Neural progenitor cell (in vitro differentiated cells): Measurements from ENCODE around the gene SMIM29. TPM values are rescaled to one million over a fixed set of nuclear protein-coding genes. Genes with fewer than 3 reads are reported as not detected.

Experiments
- DNase-seq: peaks from one replicate; pipeline ENCODE4 v3.0.0-alpha.2; 2016; ENCODE audit warnings: low spot score
- H2AFZ ChIP-seq: fragments of 200-600 bp; sonication (generic); replicated peaks from 2 replicates; pipeline ENCODE4 v1.6.1; 2016; ENCODE audit warnings: antibody characterized with exemption
- H3F3A ChIP-seq: fragments of 200-600 bp; sonication (generic); 2 replicates; pipeline ENCODE4 v1.6.1; 2016; ENCODE audit warnings: antibody characterized with exemption, low read depth
- H3K27ac ChIP-seq: fragments of 200-600 bp; sonication (generic); 2 replicates; pipeline ENCODE4 v1.5.1; 2016; ENCODE audit warnings: mild to moderate bottlenecking
- H3K27me3 ChIP-seq: fragments of 200-600 bp; sonication (generic); 2 replicates; pipeline ENCODE4 v1.6.1; 2016; ENCODE audit warnings: mild to moderate bottlenecking, moderate library complexity
- H3K36me3 ChIP-seq: fragments of 200-600 bp; sonication (generic); 2 replicates; pipeline ENCODE4 v1.5.1; 2016
- H3K4me1 ChIP-seq: fragments of 200-600 bp; sonication (generic); 2 replicates; pipeline ENCODE4 v1.6.1; 2016; ENCODE audit warnings: mixed run types
- H3K4me2 ChIP-seq: fragments of 200-600 bp; sonication (generic); 2 replicates; pipeline ENCODE4 v1.6.1; 2016
- H3K4me3 ChIP-seq: fragments of 200-600 bp; sonication (generic); 2 replicates; pipeline ENCODE4 v1.5.1; 2016
- H3K79me2 ChIP-seq: fragments of 200-600 bp; sonication (generic); 2 replicates; pipeline ENCODE4 v1.6.1; 2016; ENCODE audit warnings: low read depth
- H3K9ac ChIP-seq: fragments of 200-600 bp; sonication (generic); 2 replicates; pipeline ENCODE4 v1.6.1; 2016
- H3K9me3 ChIP-seq: fragments of 200-600 bp; sonication (generic); 2 replicates; pipeline ENCODE4 v1.5.1; 2016; ENCODE audit warnings: low read depth
- H4K20me1 ChIP-seq: fragments of 200-600 bp; sonication (generic); 2 replicates; pipeline ENCODE4 v1.6.1; 2016; ENCODE audit warnings: low read depth
- H3K27ac Mint-ChIP-seq: 3 replicates; pipeline ENCODE4 v1.8.0; 2021; ENCODE audit warnings: mixed read lengths
- H3K27me3 Mint-ChIP-seq: 2 replicates; pipeline ENCODE4 v1.8.0; 2022; ENCODE audit warnings: low read depth, mild to moderate bottlenecking, inconsistent platforms, moderate library complexity, mixed read lengths; ENCODE audit not compliant: insufficient read depth
- H3K36me3 Mint-ChIP-seq: 3 replicates; pipeline ENCODE4 v1.8.0; 2021; ENCODE audit warnings: mixed read lengths
- H3K4me1 Mint-ChIP-seq: 3 replicates; pipeline ENCODE4 v1.8.0; 2021; ENCODE audit warnings: mixed read lengths
- H3K4me3 Mint-ChIP-seq: 3 replicates; pipeline ENCODE4 v1.8.0; 2021; ENCODE audit warnings: mild to moderate bottlenecking, moderate library complexity, mixed read lengths
- H3K9me3 Mint-ChIP-seq: 3 replicates; pipeline ENCODE4 v1.8.0; 2020; ENCODE audit warnings: mixed read lengths
- CTCF ChIP-seq: fragments of 200-600 bp; sonication (generic); IDR thresholded peaks from 2 replicates; pipeline ENCODE4 v1.5.1; 2017; ENCODE audit warnings: antibody characterized with exemption, mild to moderate bottlenecking
- EZH2 ChIP-seq: fragments of 200-600 bp; sonication (generic); IDR thresholded peaks from 2 replicates; pipeline ENCODE4 v1.6.1; 2017; ENCODE audit warnings: antibody characterized with exemption, mild to moderate bottlenecking, moderate library complexity
- EZH2phosphoT487 ChIP-seq: fragments of 200-600 bp; sonication (generic); IDR thresholded peaks from 2 replicates; pipeline ENCODE4 v1.6.1; 2017; ENCODE audit warnings: antibody characterized with exemption
- total RNA-seq: library from RNA; depleted of rRNA; stranded (reverse); fragments of >200 nt; gene quantifications from 2 replicates; pipeline ENCODE4 v1.2.3, GENCODE V29; 2015; ENCODE audit warnings: low replicate concordance

SMIM29 gene
- total RNA-seq, 1 donor from 2014 or later: 2.4 TPM

- Histone ChIP-seq H3K9ac (peak overlapping the region; percentile 91), H3K27me3 (no peaks in the 10 kb centered on the region), H3K36me3 (peaks cover 11% of the 10 kb centered on the region), H3K4me2 (peak overlapping the region; percentile 100), H3K4me1 (peaks cover 43% of the 10 kb centered on the region), H3F3A (peaks cover 83% of the 10 kb centered on the region), H3K79me2 (peaks cover 74% of the 10 kb centered on the region), H4K20me1 (peaks cover 48% of the 10 kb centered on the region), H3K27ac (peak overlapping the region; percentile 70), H3K9me3 (no peaks in the 10 kb centered on the region), H3K4me3 (peak overlapping the region; percentile 99), H2AFZ (no peak overlapping the region)
- Mint-ChIP-seq H3K4me3 (no peak overlapping the region), H3K4me1 (peaks cover 45% of the 10 kb centered on the region), H3K27me3 (peaks cover 4% of the 10 kb centered on the region), H3K9me3 (no peaks in the 10 kb centered on the region), H3K36me3 (peaks cover 14% of the 10 kb centered on the region), H3K27ac (no peak overlapping the region)
- DNase-seq: peak; percentile 57
- TF ChIP-seq EZH2phosphoT487 (no peak), CTCF (no peak), EZH2 (no peak)
These were observed 11.5 kb downstream of the SMIM29 start for GRCh38 chr6:34237316-34237721.

DNA sequence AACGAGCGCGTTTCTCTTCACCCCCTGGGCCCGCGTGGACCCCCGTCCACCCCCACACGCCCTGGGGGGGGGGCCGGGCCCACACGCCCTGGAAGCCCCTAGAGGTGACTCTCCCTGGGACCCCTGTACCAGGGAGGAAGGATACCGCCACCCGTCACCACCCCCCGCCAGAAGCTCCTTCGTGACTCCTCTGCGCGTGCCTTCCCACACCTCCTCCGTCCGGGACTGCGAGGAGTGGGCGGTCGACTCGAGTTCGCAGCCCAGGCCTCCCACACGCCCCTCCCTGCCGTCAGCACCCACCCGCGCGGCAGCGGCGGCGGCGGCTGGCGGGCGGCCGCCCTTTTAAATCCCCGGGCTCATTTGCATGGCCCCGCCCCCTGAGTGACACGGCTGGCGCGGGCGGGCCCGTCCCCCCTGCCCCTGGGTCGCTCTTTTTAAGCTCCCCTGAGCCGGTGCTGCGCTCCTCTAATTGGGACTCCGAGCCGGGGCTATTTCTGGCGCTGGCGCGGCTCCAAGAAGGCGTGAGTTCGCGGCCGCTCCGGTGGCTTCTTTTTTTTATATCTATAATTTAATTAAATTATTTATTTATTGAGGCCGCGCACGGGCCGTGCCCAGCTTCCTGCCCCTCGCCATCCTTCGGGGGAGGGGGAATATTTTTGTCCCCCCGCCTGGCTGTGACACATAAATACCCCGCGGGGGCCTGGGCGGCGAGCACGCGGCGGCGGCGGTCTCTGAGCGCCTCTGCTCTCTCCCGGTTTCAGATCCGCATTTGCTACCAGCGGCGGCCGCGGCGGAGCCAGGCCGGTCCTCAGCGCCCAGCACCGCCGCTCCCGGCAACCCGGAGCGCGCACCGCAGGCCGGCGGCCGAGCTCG, 12.1 kb downstream of the SMIM29 start, which contains the start of gene HMGA1:
Gene HMGA1 (plus strand): TSS at position 431 of the 873 bp plus-strand sequence. CDS start 3,908 bp downstream, outside the sequence.
- Histone ChIP-seq H3K9ac (peak within 1 kb of the TSS; percentile 91), H3K9me3 (no peaks in the 10 kb centered on the region), H3F3A (peaks cover 76% of the 10 kb centered on the region), H3K79me2 (peaks cover 68% of the 10 kb centered on the region), H2AFZ (no peak within 1 kb of the TSS), H3K27me3 (no peaks in the 10 kb centered on the region), H3K4me2 (peak within 1 kb of the TSS; percentile 100), H3K27ac (peak within 1 kb of the TSS; percentile 100), H3K36me3 (peaks cover 6% of the 10 kb centered on the region), H4K20me1 (peaks cover 41% of the 10 kb centered on the region), H3K4me1 (peaks cover 43% of the 10 kb centered on the region), H3K4me3 (peak within 1 kb of the TSS; percentile 99)
- peak; percentile 98 for DNase-seq
- TF ChIP-seq CTCF (no peak), EZH2 (no peak), EZH2phosphoT487 (no peak)
- H3K36me3 Mint-ChIP-seq: peaks cover 8% of the 10 kb centered on the region
- H3K27me3 Mint-ChIP-seq: peaks cover 4% of the 10 kb centered on the region
- H3K9me3 Mint-ChIP-seq: no peaks in the 10 kb centered on the region
- peaks cover 41% of the 10 kb centered on the region for H3K4me1 Mint-ChIP-seq
- peak within 1 kb of the TSS; percentile 89 for H3K4me3 Mint-ChIP-seq
- H3K27ac Mint-ChIP-seq: peak within 1 kb of the TSS; percentile 98

GRCh38 chr6:34236131-34236442, 12.7 kb downstream of the SMIM29 start:
- Histone ChIP-seq H3F3A (peaks cover 70% of the 10 kb centered on the region), H2AFZ (no peak overlapping the region), H3K4me2 (peak overlapping the region; percentile 95), H3K27ac (peak overlapping the region; percentile 100), H3K9me3 (no peaks in the 10 kb centered on the region), H3K27me3 (no peaks in the 10 kb centered on the region), H3K79me2 (peaks cover 62% of the 10 kb centered on the region), H3K36me3 (peaks cover 2% of the 10 kb centered on the region), H3K9ac (peak overlapping the region; percentile 77), H3K4me1 (peaks cover 39% of the 10 kb centered on the region), H3K4me3 (peak overlapping the region; percentile 99), H4K20me1 (peaks cover 35% of the 10 kb centered on the region)
- H3K27ac Mint-ChIP-seq: peak overlapping the region; percentile 98
- H3K4me1 Mint-ChIP-seq: peaks cover 35% of the 10 kb centered on the region
- TF ChIP-seq EZH2 (no peak), EZH2phosphoT487 (no peak), CTCF (no peak)
- H3K9me3 Mint-ChIP-seq: no peaks in the 10 kb centered on the region
- peaks cover 7% of the 10 kb centered on the region for H3K27me3 Mint-ChIP-seq
- peak overlapping the region; percentile 89 for H3K4me3 Mint-ChIP-seq
- peak; percentile 65 for DNase-seq
- peaks cover 4% of the 10 kb centered on the region for H3K36me3 Mint-ChIP-seq
